DND-41 (cell line): ENCODE results near the gene TSPAN7.

Experiments
- EZH2 ChIP-seq: IDR thresholded peaks from 3 replicates; pipeline ENCODE4 v1.6.1; 2012; ENCODE audit warnings: borderline replicate concordance, low read depth, mild to moderate bottlenecking, moderate library complexity, low read length, inconsistent platforms; ENCODE audit not compliant: severe bottlenecking
- TF ChIP-seq, protein P1 (sequence below): IDR thresholded peaks from 2 replicates; pipeline ENCODE4 v1.5.1; 2012; ENCODE audit warnings: borderline replicate concordance, low read length, moderate library complexity, mild to moderate bottlenecking; ENCODE audit not compliant: poor library complexity, severe bottlenecking; ENCODE audit errors: extremely low read depth

DNA sequence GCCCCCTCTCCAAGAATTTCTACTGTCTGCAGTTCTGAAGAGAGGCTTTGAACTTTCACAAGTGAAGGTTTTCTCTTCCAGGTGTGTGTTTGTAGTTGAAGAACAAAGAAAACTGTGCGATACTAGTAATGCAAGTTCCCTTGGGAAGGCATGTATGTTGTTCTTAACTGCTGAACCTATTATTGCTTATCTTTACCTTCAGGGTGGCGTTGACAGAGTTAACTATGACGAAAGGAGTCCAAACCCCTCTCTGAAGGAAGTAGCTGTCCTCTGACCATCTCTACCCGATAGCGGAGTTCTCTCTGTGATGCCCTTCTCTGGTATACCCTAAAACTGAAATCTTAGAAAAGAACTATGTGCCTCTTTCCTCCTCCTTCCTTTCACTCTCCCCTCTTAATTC, 79.9 kb downstream of the TSPAN7 start:
- TF ChIP-seq, protein P1, sequence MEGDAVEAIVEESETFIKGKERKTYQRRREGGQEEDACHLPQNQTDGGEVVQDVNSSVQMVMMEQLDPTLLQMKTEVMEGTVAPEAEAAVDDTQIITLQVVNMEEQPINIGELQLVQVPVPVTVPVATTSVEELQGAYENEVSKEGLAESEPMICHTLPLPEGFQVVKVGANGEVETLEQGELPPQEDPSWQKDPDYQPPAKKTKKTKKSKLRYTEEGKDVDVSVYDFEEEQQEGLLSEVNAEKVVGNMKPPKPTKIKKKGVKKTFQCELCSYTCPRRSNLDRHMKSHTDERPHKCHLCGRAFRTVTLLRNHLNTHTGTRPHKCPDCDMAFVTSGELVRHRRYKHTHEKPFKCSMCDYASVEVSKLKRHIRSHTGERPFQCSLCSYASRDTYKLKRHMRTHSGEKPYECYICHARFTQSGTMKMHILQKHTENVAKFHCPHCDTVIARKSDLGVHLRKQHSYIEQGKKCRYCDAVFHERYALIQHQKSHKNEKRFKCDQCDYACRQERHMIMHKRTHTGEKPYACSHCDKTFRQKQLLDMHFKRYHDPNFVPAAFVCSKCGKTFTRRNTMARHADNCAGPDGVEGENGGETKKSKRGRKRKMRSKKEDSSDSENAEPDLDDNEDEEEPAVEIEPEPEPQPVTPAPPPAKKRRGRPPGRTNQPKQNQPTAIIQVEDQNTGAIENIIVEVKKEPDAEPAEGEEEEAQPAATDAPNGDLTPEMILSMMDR: no peak
- no peak for TF ChIP-seq EZH2
